ENCODE measurements around the gene NAA15. TPM values are rescaled to one million over a fixed set of nuclear protein-coding genes. Genes with fewer than 3 reads are reported as not detected.

Gene NAA15
- total and polyA plus RNA-seq, 9 donors = 16.0 to 31.0 (median 26.8) TPM

Other genes starting within 250 kb of the NAA15 start
- 58.8 TPM for gene ELF2, start 124.3 kb upstream of the NAA15 start, total RNA-seq
- gene ELF2, start 124.3 kb upstream of the NAA15 start, polyA plus RNA-seq (ENCODE audit: insufficient read depth in 1 of 8, insufficient read length in 8 of 8, low replicate concordance in 1 of 8) = 10 to 100 TPM; 36.9 to 48.3 (median 41.3) TPM
- gene MGARP, start 21.3 kb upstream of the NAA15 start, total RNA-seq = 0.31 TPM
- gene MGARP, start 21.3 kb upstream of the NAA15 start, polyA plus RNA-seq (ENCODE audit: insufficient read depth in 1 of 8, insufficient read length in 8 of 8, low replicate concordance in 1 of 8) = under 1 TPM; 0.14 to 0.63 (median 0.46) TPM
- gene NDUFC1, start 972 bp downstream of the NAA15 start, total RNA-seq = 55.1 TPM
- gene NDUFC1, start 972 bp downstream of the NAA15 start, polyA plus RNA-seq (ENCODE audit: insufficient read depth in 1 of 8, insufficient read length in 8 of 8, low replicate concordance in 1 of 8) = 10 to 100 TPM; 48.2 to 68.6 (median 53.2) TPM
- 9.7 TPM for gene RAB33B, start 152.6 kb downstream of the NAA15 start, total RNA-seq
- 10 to 100 TPM in 3 of 8 donors, 1 to 10 TPM in 5; 6.9 to 12.0 (median 9.3) TPM for gene RAB33B, start 152.6 kb downstream of the NAA15 start, polyA plus RNA-seq (ENCODE audit: insufficient read depth in 1 of 8, insufficient read length in 8 of 8, low replicate concordance in 1 of 8)

All from muscle of leg (tissue), 9 donors.